ENCODE data around the gene MTTP. TPM values are rescaled to one million over a fixed set of nuclear protein-coding genes. Genes with fewer than 3 reads are reported as not detected.

The MTTP gene
- polyA plus RNA-seq, 4 donors, result 108 to 429 (median 220) TPM

DNA sequence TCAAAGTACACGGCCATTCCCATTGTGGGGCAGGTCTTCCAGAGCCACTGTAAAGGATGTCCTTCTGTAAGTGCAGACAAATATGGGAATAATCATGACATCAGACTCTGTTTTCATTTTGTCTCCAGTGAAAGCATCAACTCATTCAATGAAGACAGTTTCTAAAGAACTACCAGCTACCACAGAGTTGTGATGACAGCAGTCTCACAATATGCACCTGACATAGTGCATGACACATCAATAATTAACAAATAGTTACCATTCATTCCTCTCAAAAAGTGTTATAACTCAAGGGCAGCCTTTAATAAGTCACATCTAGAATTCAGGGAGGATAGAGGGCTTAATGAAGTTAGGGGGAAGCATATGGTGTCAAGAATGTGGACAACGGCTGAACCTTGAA lies 20.2 kb downstream of the MTTP start:
- H3K27ac ChIP-seq (ENCODE audit: low read depth in 1 of 3, low read length in 2 of 3), result no peak overlapping the region
- no peaks in the 10 kb centered on the region for H3K27me3 ChIP-seq (ENCODE audit: control insufficient read depth in 3 of 3, insufficient read depth in 3 of 3, low read length in 3 of 3)
- DNase-seq (no peak), FAIRE-seq (no peak)
- H3K4me3 ChIP-seq (ENCODE audit: low read depth in 1 of 3, low read length in 3 of 3), result no peak overlapping the region
- 91 to 95% (median 92%) methylated on average over 2 of the region's 2 CpGs for WGBS, 3 donors
- H3K36me3 ChIP-seq (ENCODE audit: control insufficient read depth in 3 of 3, insufficient read depth in 2 of 3, low read depth in 1 of 3, low read length in 3 of 3), result peaks cover 0 to 30% (median 13%) of the 10 kb centered on the region in 3 donors
- no peaks in the 10 kb centered on the region for H3K9me3 ChIP-seq (ENCODE audit: control insufficient read depth in 2 of 2, insufficient read depth in 1 of 2, low read depth in 1 of 2, low read length in 1 of 2)
- H3K4me1 ChIP-seq (ENCODE audit: control insufficient read depth in 3 of 3, insufficient read depth in 2 of 3, low read depth in 1 of 3, low read length in 2 of 3), result peaks cover 0 to 2% (median 0%) of the 10 kb centered on the region in 3 donors

DNA sequence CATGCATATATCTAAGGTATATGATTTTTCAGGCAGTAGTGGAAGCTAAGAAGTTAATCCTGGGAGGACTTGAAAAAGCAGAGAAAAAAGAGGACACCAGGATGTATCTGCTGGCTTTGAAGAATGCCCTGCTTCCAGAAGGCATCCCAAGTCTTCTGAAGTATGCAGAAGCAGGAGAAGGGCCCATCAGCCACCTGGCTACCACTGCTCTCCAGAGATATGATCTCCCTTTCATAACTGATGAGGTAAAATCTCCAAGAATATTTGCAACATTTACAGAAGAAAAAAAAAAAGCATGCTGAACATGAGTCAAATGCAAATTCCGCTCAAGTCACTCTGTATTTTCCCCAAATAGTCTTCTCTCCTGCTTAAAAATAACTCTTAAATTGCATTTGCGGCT lies 32.1 kb downstream of the MTTP start:
- DNase-seq (no peak), FAIRE-seq (no peak)
- H3K27ac ChIP-seq (ENCODE audit: low read depth in 1 of 3, low read length in 2 of 3), result no peak overlapping the region
- H3K9me3 ChIP-seq (ENCODE audit: control insufficient read depth in 2 of 2, insufficient read depth in 1 of 2, low read depth in 1 of 2, low read length in 1 of 2), result no peaks in the 10 kb centered on the region
- H3K4me1 ChIP-seq (ENCODE audit: control insufficient read depth in 3 of 3, insufficient read depth in 2 of 3, low read depth in 1 of 3, low read length in 2 of 3), result peaks cover 0 to 3% (median 0%) of the 10 kb centered on the region in 3 donors
- no peaks in the 10 kb centered on the region for H3K27me3 ChIP-seq (ENCODE audit: control insufficient read depth in 3 of 3, insufficient read depth in 3 of 3, low read length in 3 of 3)
- H3K4me3 ChIP-seq (ENCODE audit: low read depth in 1 of 3, low read length in 3 of 3), result no peak overlapping the region
- 86 to 94% (median 90%) methylated on average over 2 of the region's 2 CpGs for WGBS, 3 donors
- peaks cover 3 to 24% (median 13%) of the 10 kb centered on the region in 3 donors for H3K36me3 ChIP-seq (ENCODE audit: control insufficient read depth in 3 of 3, insufficient read depth in 2 of 3, low read depth in 1 of 3, low read length in 3 of 3)

DNA sequence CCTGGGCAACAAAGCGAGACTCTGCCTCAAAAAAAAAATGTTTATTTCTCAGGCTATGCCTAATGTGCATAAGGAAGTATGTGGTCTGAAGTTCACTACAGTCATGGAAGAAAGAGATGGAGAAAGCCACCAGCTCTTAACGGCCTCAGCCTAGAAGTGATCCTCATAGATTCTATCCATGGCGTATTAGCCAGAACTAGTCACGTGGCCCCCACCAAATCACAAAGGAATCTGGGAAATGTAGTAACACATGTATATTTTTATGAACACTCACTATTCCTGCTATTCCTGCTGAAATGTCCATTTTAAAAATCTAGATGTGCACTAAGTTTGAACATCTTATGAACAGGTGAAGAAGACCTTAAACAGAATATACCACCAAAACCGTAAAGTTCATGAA lies 33.8 kb downstream of the MTTP start:
- FAIRE-seq, result no peak
- H3K27me3 ChIP-seq (ENCODE audit: control insufficient read depth in 3 of 3, insufficient read depth in 3 of 3, low read length in 3 of 3), result no peaks in the 10 kb centered on the region
- H3K27ac ChIP-seq (ENCODE audit: low read depth in 1 of 3, low read length in 2 of 3), result no peak overlapping the region
- no peak for DNase-seq
- H3K4me3 ChIP-seq (ENCODE audit: low read depth in 1 of 3, low read length in 3 of 3), result no peak overlapping the region
- H3K9me3 ChIP-seq (ENCODE audit: control insufficient read depth in 2 of 2, insufficient read depth in 1 of 2, low read depth in 1 of 2, low read length in 1 of 2), result no peaks in the 10 kb centered on the region
- WGBS, 3 donors, result 91 to 94% (median 93%) methylated on average over 5 of the region's 5 CpGs
- peaks cover 0 to 3% (median 0%) of the 10 kb centered on the region in 3 donors for H3K4me1 ChIP-seq (ENCODE audit: control insufficient read depth in 3 of 3, insufficient read depth in 2 of 3, low read depth in 1 of 3, low read length in 2 of 3)
- H3K36me3 ChIP-seq (ENCODE audit: control insufficient read depth in 3 of 3, insufficient read depth in 2 of 3, low read depth in 1 of 3, low read length in 3 of 3), result peaks cover 3 to 27% (median 13%) of the 10 kb centered on the region in 3 donors

DNA sequence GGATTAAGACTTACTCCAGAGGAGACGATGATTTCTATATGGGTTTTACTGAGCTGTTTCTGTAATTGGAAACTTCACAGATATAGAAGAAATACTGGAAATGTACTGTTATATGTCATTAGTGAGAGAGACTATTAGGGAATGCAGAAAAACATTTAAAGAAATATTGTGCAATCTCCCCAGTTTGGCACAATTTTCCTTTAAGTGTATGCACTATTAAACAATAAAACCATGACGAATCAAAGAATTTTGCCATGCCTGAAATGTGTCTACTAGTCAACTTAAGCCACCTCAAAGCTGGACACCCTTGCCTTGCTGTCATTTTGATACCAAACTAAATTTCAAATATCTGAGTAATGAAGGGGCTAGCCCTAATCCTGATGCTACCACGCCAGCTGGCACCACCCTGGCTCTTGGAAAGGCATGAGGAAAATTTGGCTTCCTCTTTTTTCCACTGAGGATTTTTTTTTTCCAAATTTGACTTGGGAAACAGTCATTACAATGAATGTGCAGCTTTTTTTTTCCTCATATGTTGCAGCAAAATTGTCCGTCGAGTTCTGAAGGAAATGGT lies 36.1 kb downstream of the MTTP start:
- no peak for FAIRE-seq
- 80 to 93% (median 85%) methylated on average over 5 of the region's 5 CpGs for WGBS, 3 donors

DNA sequence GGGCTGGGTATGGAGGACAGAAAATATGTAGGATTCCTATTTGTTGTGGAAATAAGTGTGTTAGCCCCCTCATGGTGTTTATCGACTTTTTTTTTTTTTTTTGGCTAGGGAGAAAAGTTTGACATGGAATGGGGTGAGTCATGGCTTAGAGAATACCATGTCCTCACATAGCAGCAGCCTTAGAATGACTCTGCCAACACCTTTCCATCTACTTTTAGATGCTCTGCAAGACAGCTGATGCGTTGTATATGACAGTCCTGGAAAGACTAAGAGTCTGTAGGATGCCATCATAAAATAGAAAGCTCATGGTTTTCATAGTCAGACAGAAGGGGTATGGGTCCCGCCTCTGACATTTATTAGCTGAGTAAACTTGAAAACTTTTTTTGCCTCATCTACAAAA lies 37.7 kb downstream of the MTTP start:
- Histone ChIP-seq H3K4me3 (ENCODE audit: low read depth in 1 of 3, low read length in 3 of 3) (no peak overlapping the region), H3K27ac (ENCODE audit: low read depth in 1 of 3, low read length in 2 of 3) (no peak overlapping the region), H3K36me3 (ENCODE audit: control insufficient read depth in 3 of 3, insufficient read depth in 2 of 3, low read depth in 1 of 3, low read length in 3 of 3) (peaks cover 3 to 26% (median 24%) of the 10 kb centered on the region in 3 donors), H3K9me3 (ENCODE audit: control insufficient read depth in 2 of 2, insufficient read depth in 1 of 2, low read depth in 1 of 2, low read length in 1 of 2) (no peaks in the 10 kb centered on the region), H3K27me3 (ENCODE audit: control insufficient read depth in 3 of 3, insufficient read depth in 3 of 3, low read length in 3 of 3) (no peaks in the 10 kb centered on the region), H3K4me1 (ENCODE audit: control insufficient read depth in 3 of 3, insufficient read depth in 2 of 3, low read depth in 1 of 3, low read length in 2 of 3) (peaks cover 0 to 3% (median 3%) of the 10 kb centered on the region in 3 donors)
- no peak for DNase-seq
- FAIRE-seq, result no peak
- 77 to 88% (median 77%) methylated on average over 3 of the region's 3 CpGs for WGBS, 3 donors

More for the DNA sequence above, 36.1 kb downstream of the MTTP start:
- Histone ChIP-seq H3K36me3 (ENCODE audit: control insufficient read depth in 3 of 3, insufficient read depth in 2 of 3, low read depth in 1 of 3, low read length in 3 of 3) (peaks cover 3 to 28% (median 19%) of the 10 kb centered on the region in 3 donors), H3K27me3 (ENCODE audit: control insufficient read depth in 3 of 3, insufficient read depth in 3 of 3, low read length in 3 of 3) (no peaks in the 10 kb centered on the region), H3K4me3 (ENCODE audit: low read depth in 1 of 3, low read length in 3 of 3) (no peak overlapping the region), H3K4me1 (ENCODE audit: control insufficient read depth in 3 of 3, insufficient read depth in 2 of 3, low read depth in 1 of 3, low read length in 2 of 3) (peaks cover 0 to 3% (median 3%) of the 10 kb centered on the region in 3 donors), H3K9me3 (ENCODE audit: control insufficient read depth in 2 of 2, insufficient read depth in 1 of 2, low read depth in 1 of 2, low read length in 1 of 2) (no peaks in the 10 kb centered on the region), H3K27ac (ENCODE audit: low read depth in 1 of 3, low read length in 2 of 3) (no peak overlapping the region)
- DNase-seq, result no peak

DNA sequence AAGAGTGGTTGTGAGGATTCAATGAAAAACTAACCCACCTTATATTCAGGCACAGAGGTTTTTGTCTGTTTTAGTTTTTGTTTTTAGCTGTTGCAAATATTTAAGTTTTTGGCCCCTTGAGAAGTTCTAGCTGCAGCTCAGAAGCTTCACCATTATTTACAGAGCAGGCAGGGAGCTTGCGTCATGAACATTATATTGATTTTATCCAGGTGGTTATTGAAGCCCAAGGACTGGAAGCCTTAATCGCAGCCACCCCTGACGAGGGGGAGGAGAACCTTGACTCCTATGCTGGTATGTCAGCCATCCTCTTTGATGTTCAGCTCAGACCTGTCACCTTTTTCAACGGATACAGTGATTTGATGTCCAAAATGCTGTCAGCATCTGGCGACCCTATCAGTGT lies 38.1 kb downstream of the MTTP start:
- Histone ChIP-seq H3K4me1 (ENCODE audit: control insufficient read depth in 3 of 3, insufficient read depth in 2 of 3, low read depth in 1 of 3, low read length in 2 of 3) (peaks cover 0 to 3% (median 3%) of the 10 kb centered on the region in 3 donors), H3K27ac (ENCODE audit: low read depth in 1 of 3, low read length in 2 of 3) (no peak overlapping the region), H3K36me3 (ENCODE audit: control insufficient read depth in 3 of 3, insufficient read depth in 2 of 3, low read depth in 1 of 3, low read length in 3 of 3) (peaks cover 3 to 24% (median 24%) of the 10 kb centered on the region in 3 donors), H3K9me3 (ENCODE audit: control insufficient read depth in 2 of 2, insufficient read depth in 1 of 2, low read depth in 1 of 2, low read length in 1 of 2) (no peaks in the 10 kb centered on the region), H3K4me3 (ENCODE audit: low read depth in 1 of 3, low read length in 3 of 3) (no peak overlapping the region), H3K27me3 (ENCODE audit: control insufficient read depth in 3 of 3, insufficient read depth in 3 of 3, low read length in 3 of 3) (no peaks in the 10 kb centered on the region)
- DNase-seq (no peak), FAIRE-seq (no peak)
- 60 to 89% (median 78%) methylated on average over 5 of the region's 5 CpGs for WGBS, 3 donors

DNA sequence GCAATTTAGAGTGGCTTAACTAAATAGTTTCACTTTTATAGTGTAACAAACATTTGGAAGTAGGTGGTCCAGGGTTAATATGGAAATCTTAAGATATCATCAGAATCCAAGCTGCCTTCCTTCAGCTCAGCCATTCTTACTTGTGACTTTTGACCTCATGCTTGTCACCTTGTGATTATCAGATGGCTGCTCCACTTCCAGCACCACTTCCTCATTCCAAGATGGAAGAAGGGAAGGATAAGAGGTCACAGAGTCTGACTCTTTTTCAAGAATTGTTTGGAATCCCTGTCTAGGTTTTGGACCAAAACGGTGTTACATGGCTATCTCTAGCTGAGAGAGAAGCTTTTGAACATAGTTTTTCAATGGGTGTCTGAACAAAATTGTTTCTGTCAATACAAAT lies 39.9 kb downstream of the MTTP start:
- Histone ChIP-seq H3K4me1 (ENCODE audit: control insufficient read depth in 3 of 3, insufficient read depth in 2 of 3, low read depth in 1 of 3, low read length in 2 of 3) (peaks cover 0 to 3% (median 3%) of the 10 kb centered on the region in 3 donors), H3K4me3 (ENCODE audit: low read depth in 1 of 3, low read length in 3 of 3) (no peak overlapping the region), H3K36me3 (ENCODE audit: control insufficient read depth in 3 of 3, insufficient read depth in 2 of 3, low read depth in 1 of 3, low read length in 3 of 3) (peaks cover 0 to 18% (median 16%) of the 10 kb centered on the region in 3 donors), H3K27ac (ENCODE audit: low read depth in 1 of 3, low read length in 2 of 3) (no peak overlapping the region), H3K9me3 (ENCODE audit: control insufficient read depth in 2 of 2, insufficient read depth in 1 of 2, low read depth in 1 of 2, low read length in 1 of 2) (no peaks in the 10 kb centered on the region), H3K27me3 (ENCODE audit: control insufficient read depth in 3 of 3, insufficient read depth in 3 of 3, low read length in 3 of 3) (no peaks in the 10 kb centered on the region)
- DNase-seq, result peak in 1 of 2 donors; percentile 53
- no peak for FAIRE-seq
- 65 to 69% (median 66%) methylated on average over 1 of the region's 1 CpG for WGBS, 3 donors

DNA sequence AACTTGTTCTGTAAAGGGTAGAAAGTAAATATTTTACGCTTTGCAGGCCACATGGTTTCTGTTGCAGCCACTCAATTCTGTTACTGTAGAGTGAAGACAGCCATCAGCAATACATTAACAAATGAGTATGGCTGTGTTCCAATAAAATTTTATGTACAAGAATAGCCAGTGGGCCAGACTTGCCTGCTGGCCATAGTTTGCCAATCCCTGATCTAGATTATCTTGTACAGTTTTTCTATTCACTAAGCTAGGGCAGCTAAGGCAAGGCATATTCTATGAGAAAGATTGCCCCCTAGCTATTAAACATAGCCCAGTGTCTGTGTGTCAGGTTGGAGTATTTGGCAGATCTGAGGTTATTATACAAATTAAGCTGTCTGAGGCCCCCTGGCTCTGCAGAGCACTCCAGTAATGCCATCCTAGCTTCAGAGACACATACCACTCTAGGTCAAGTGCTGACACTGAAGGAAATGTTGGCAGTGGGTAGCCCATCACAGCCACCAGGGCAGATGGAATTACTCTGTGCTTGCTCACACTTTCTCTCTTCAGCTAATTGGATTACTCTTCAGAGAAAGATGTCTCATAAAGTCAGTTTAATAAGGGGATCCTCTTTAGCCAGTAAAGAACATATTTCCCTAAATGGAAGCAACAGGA lies 40.7 kb downstream of the MTTP start:
- Histone ChIP-seq H3K4me1 (ENCODE audit: control insufficient read depth in 3 of 3, insufficient read depth in 2 of 3, low read depth in 1 of 3, low read length in 2 of 3) (peaks cover 0 to 3% (median 3%) of the 10 kb centered on the region in 3 donors), H3K4me3 (ENCODE audit: low read depth in 1 of 3, low read length in 3 of 3) (no peak overlapping the region), H3K36me3 (ENCODE audit: control insufficient read depth in 3 of 3, insufficient read depth in 2 of 3, low read depth in 1 of 3, low read length in 3 of 3) (peaks cover 0 to 16% (median 16%) of the 10 kb centered on the region in 3 donors), H3K27me3 (ENCODE audit: control insufficient read depth in 3 of 3, insufficient read depth in 3 of 3, low read length in 3 of 3) (no peaks in the 10 kb centered on the region), H3K9me3 (ENCODE audit: control insufficient read depth in 2 of 2, insufficient read depth in 1 of 2, low read depth in 1 of 2, low read length in 1 of 2) (no peaks in the 10 kb centered on the region), H3K27ac (ENCODE audit: low read depth in 1 of 3, low read length in 2 of 3) (no peak overlapping the region)
- DNase-seq (no peak), FAIRE-seq (no peak)
- 36 to 82% (median 77%) methylated on average over 1 of the region's 1 CpG for WGBS, 3 donors
